ENCODE results near the gene LRRC72. TPM values are rescaled to one million over a fixed set of nuclear protein-coding genes. Genes with fewer than 3 reads are reported as not detected.
A peak's percentile ranks its signal among the peaks of the same experiment; 100 is the strongest.

Gene LRRC72
- total RNA-seq, 4 donors from 2014 or later = not detected

GRCh38 chr7:16603633-16604032 lies 77.0 kb downstream of the LRRC72 start:
- Histone ChIP-seq H3K27ac (no peak overlapping the region), H3K4me3 (no peak overlapping the region), H3K27me3 (no peaks in the 10 kb centered on the region), H3K9me3 (no peaks in the 10 kb centered on the region), H3K4me1 (peaks cover 0 to 16% (median 4%) of the 10 kb centered on the region in 4 donors), H3K36me3 (peaks cover 0 to 26% (median 5%) of the 10 kb centered on the region in 4 donors)
- intact Hi-C loops (cut with DNase I; ENCODE audit: low total_unique reads) = no loop called here
- DNase-seq = no peak
- in situ Hi-C loops (cut with MboI; ENCODE audit: low pct_ligation_motif_present in 1 of 4, low pct_unique_long_range_greater_than_20kb in 1 of 4, low sequenced_read_pairs in 3 of 4) = no loop called here
- TF ChIP-seq CTCF (IDR thresholded peaks at IDR 0.05) (no peak), POLR2A (IDR thresholded peaks at IDR 0.05) (no peak), POLR2AphosphoS5 (IDR thresholded peaks at IDR 0.05) (no peak), EP300 (IDR thresholded peaks at IDR 0.05; ENCODE audit: low read depth) (no peak)

- 79 to 89% methylated on average over 3 of the region's 3 CpGs for WGBS, 2 donors (ENCODE audit: low coverage in 1 of 2)
- TF ChIP-seq CTCF (IDR thresholded peaks at IDR 0.05) (peak in 3 of 5 experiments; percentile 13 to 21 (median 13)), POLR2A (IDR thresholded peaks at IDR 0.05) (no peak), EP300 (IDR thresholded peaks at IDR 0.05; ENCODE audit: low read depth) (no peak)
- Histone ChIP-seq H3K4me1 (peaks cover 0 to 16% (median 4%) of the 10 kb centered on the region in 4 donors), H3K27ac (no peak overlapping the region), H3K27me3 (no peaks in the 10 kb centered on the region), H3K4me3 (no peak overlapping the region), H3K36me3 (peaks cover 0 to 26% (median 5%) of the 10 kb centered on the region in 4 donors), H3K9me3 (no peaks in the 10 kb centered on the region)
- no peak for DNase-seq
- intact Hi-C loops (cut with DNase I; ENCODE audit: low total_unique reads) = no loop called here
- in situ Hi-C loops (cut with MboI; ENCODE audit: low pct_ligation_motif_present in 1 of 4, low pct_unique_long_range_greater_than_20kb in 1 of 4, low sequenced_read_pairs in 3 of 4) = no loop called here
Measured at GRCh38 chr7:16604054-16604453, 77.4 kb downstream of the LRRC72 start.

GRCh38 chr7:16606704-16607103 lies 80.1 kb downstream of the LRRC72 start:
- H3K4me3 ChIP-seq = no peak overlapping the region
- intact Hi-C loops (cut with DNase I; ENCODE audit: low total_unique reads) (no loop called here), in situ Hi-C loops (cut with MboI; ENCODE audit: low pct_ligation_motif_present in 1 of 4, low pct_unique_long_range_greater_than_20kb in 1 of 4, low sequenced_read_pairs in 3 of 4) (no loop called here)
- no peaks in the 10 kb centered on the region for H3K9me3 ChIP-seq
- H3K4me1 ChIP-seq = peaks cover 0 to 27% (median 11%) of the 10 kb centered on the region in 4 donors
- H3K27me3 ChIP-seq = no peaks in the 10 kb centered on the region
- peaks cover 0 to 23% (median 5%) of the 10 kb centered on the region in 4 donors for H3K36me3 ChIP-seq
- H3K27ac ChIP-seq = no peak overlapping the region
- 72 to 73% methylated on average over 3 of the region's 3 CpGs for WGBS, 2 donors (ENCODE audit: low coverage in 1 of 2)
- no peak for TF ChIP-seq EP300 (IDR thresholded peaks at IDR 0.05; ENCODE audit: low read depth)
- TF ChIP-seq CTCF (IDR thresholded peaks at IDR 0.05) = no peak
- TF ChIP-seq POLR2AphosphoS5 (IDR thresholded peaks at IDR 0.05) = no peak
- TF ChIP-seq POLR2A (IDR thresholded peaks at IDR 0.05) = no peak
- no peak for DNase-seq

GRCh38 chr7:16609842-16610450 lies 83.3 kb downstream of the LRRC72 start:
- WGBS, 2 donors (ENCODE audit: low coverage in 1 of 2) = 33 to 48% methylated on average over 4 of the region's 4 CpGs
- no peak for DNase-seq
- peak overlapping the region; percentile 64 to 76 (median 70) for H3K27ac ChIP-seq

More at GRCh38 chr7:16609842-16610450, 83.3 kb downstream of the LRRC72 start:
- H3K27me3 ChIP-seq = no peaks in the 10 kb centered on the region
- in situ Hi-C loops (cut with MboI; ENCODE audit: low pct_ligation_motif_present in 1 of 4, low pct_unique_long_range_greater_than_20kb in 1 of 4, low sequenced_read_pairs in 3 of 4) = no loop called here
- peaks cover 0 to 12% (median 6%) of the 10 kb centered on the region in 4 donors for H3K36me3 ChIP-seq
- peak in 1 of 3 donors; percentile 15 for TF ChIP-seq POLR2AphosphoS5 (IDR thresholded peaks at IDR 0.05)
- TF ChIP-seq EP300 (IDR thresholded peaks at IDR 0.05; ENCODE audit: low read depth) = no peak
- TF ChIP-seq POLR2A (IDR thresholded peaks at IDR 0.05) = no peak
- TF ChIP-seq CTCF (IDR thresholded peaks at IDR 0.05) = no peak
- no peaks in the 10 kb centered on the region for H3K9me3 ChIP-seq
- no peak overlapping the region for H3K4me3 ChIP-seq
- intact Hi-C loops (cut with DNase I; ENCODE audit: low total_unique reads) = no loop called here
- H3K4me1 ChIP-seq = peaks cover 0 to 30% (median 11%) of the 10 kb centered on the region in 4 donors

Measured in transverse colon (tissue), 4 donors.